ENCODE data around the gene HOXB5.
A peak's percentile ranks its signal among the peaks of the same experiment; 100 is the strongest.

Gene HOXB5

GRCh38 chr17:48612854-48613691 is 19.5 kb upstream of the HOXB5 start:
- H3K4me1 Mint-ChIP-seq (ENCODE audit: low read depth), result peaks cover 54% of the 10 kb centered on the region
- H3K9me3 Mint-ChIP-seq, result no peaks in the 10 kb centered on the region
- no peak overlapping the region for H3K27ac Mint-ChIP-seq
- peaks cover 79% of the 10 kb centered on the region for H3K27me3 Mint-ChIP-seq
- H3K4me3 Mint-ChIP-seq, result peak overlapping the region; percentile 81
- H3K36me3 Mint-ChIP-seq (ENCODE audit: low read depth), result no peaks in the 10 kb centered on the region

GRCh38 chr17:48612456-48612853 is 18.9 kb upstream of the HOXB5 start:
- no peak overlapping the region for H3K27ac Mint-ChIP-seq
- peaks cover 79% of the 10 kb centered on the region for H3K27me3 Mint-ChIP-seq
- H3K4me1 Mint-ChIP-seq (ENCODE audit: low read depth), result peaks cover 53% of the 10 kb centered on the region

GRCh38 chr17:48611681-48612455 is 18.3 kb upstream of the HOXB5 start:
- H3K36me3 Mint-ChIP-seq (ENCODE audit: low read depth), result no peaks in the 10 kb centered on the region
- peaks cover 79% of the 10 kb centered on the region for H3K27me3 Mint-ChIP-seq
- H3K4me1 Mint-ChIP-seq (ENCODE audit: low read depth), result peaks cover 48% of the 10 kb centered on the region
- no peaks in the 10 kb centered on the region for H3K9me3 Mint-ChIP-seq
- no peak overlapping the region for H3K27ac Mint-ChIP-seq
- H3K4me3 Mint-ChIP-seq, result peak overlapping the region; percentile 91

More at GRCh38 chr17:48612456-48612853, 18.9 kb upstream of the HOXB5 start:
- peak overlapping the region; percentile 75 for H3K4me3 Mint-ChIP-seq
- no peaks in the 10 kb centered on the region for H3K9me3 Mint-ChIP-seq
- no peaks in the 10 kb centered on the region for H3K36me3 Mint-ChIP-seq (ENCODE audit: low read depth)

GRCh38 chr17:48611213-48611612 is 17.6 kb upstream of the HOXB5 start:
- no peaks in the 10 kb centered on the region for H3K36me3 Mint-ChIP-seq (ENCODE audit: low read depth)
- no peaks in the 10 kb centered on the region for H3K9me3 Mint-ChIP-seq
- H3K27me3 Mint-ChIP-seq, result peaks cover 79% of the 10 kb centered on the region
- peak overlapping the region; percentile 89 for H3K27ac Mint-ChIP-seq
- H3K4me3 Mint-ChIP-seq, result peak overlapping the region; percentile 91
- peaks cover 45% of the 10 kb centered on the region for H3K4me1 Mint-ChIP-seq (ENCODE audit: low read depth)

- peaks cover 76% of the 10 kb centered on the region for H3K27me3 Mint-ChIP-seq
- no peaks in the 10 kb centered on the region for H3K36me3 Mint-ChIP-seq (ENCODE audit: low read depth)
- peak within 1 kb of the TSS; percentile 91 for H3K4me3 Mint-ChIP-seq
- peaks cover 45% of the 10 kb centered on the region for H3K4me1 Mint-ChIP-seq (ENCODE audit: low read depth)
- no peaks in the 10 kb centered on the region for H3K9me3 Mint-ChIP-seq
- H3K27ac Mint-ChIP-seq, result peak within 1 kb of the TSS; percentile 89
Measured at GRCh38 chr17:48610282-48611211, 17.0 kb upstream of the HOXB5 start, which contains the start of gene HOXB7. TSS of gene HOXB7 (minus strand) at chr17:48611017. CDS start at chr17:48610918, 99 bp downstream.

GRCh38 chr17:48609759-48610281 is 16.2 kb upstream of the HOXB5 start:
- H3K27ac Mint-ChIP-seq, result no peak overlapping the region
- H3K36me3 Mint-ChIP-seq (ENCODE audit: low read depth), result no peaks in the 10 kb centered on the region
- H3K4me3 Mint-ChIP-seq, result peak overlapping the region; percentile 91
- H3K4me1 Mint-ChIP-seq (ENCODE audit: low read depth), result peaks cover 38% of the 10 kb centered on the region
- H3K9me3 Mint-ChIP-seq, result no peaks in the 10 kb centered on the region
- peaks cover 73% of the 10 kb centered on the region for H3K27me3 Mint-ChIP-seq

- Mint-ChIP-seq H3K4me1 (ENCODE audit: low read depth) (peaks cover 32% of the 10 kb centered on the region), H3K9me3 (no peaks in the 10 kb centered on the region), H3K27me3 (peaks cover 75% of the 10 kb centered on the region), H3K4me3 (peak overlapping the region; percentile 35), H3K36me3 (ENCODE audit: low read depth) (no peaks in the 10 kb centered on the region), H3K27ac (no peak overlapping the region)
Measured at GRCh38 chr17:48609033-48609432, 15.5 kb upstream of the HOXB5 start.

- no peak overlapping the region for H3K4me3 Mint-ChIP-seq
Measured at GRCh38 chr17:48608494-48608834, 14.9 kb upstream of the HOXB5 start.

GRCh38 chr17:48606892-48607614 is 13.5 kb upstream of the HOXB5 start:
- Mint-ChIP-seq H3K4me3 (no peak overlapping the region), H3K9me3 (no peaks in the 10 kb centered on the region), H3K36me3 (ENCODE audit: low read depth) (no peaks in the 10 kb centered on the region), H3K27me3 (peaks cover 74% of the 10 kb centered on the region), H3K27ac (no peak overlapping the region), H3K4me1 (ENCODE audit: low read depth) (peaks cover 14% of the 10 kb centered on the region)

More at GRCh38 chr17:48608494-48608834, 14.9 kb upstream of the HOXB5 start:
- Mint-ChIP-seq H3K9me3 (no peaks in the 10 kb centered on the region), H3K27ac (no peak overlapping the region), H3K36me3 (ENCODE audit: low read depth) (no peaks in the 10 kb centered on the region), H3K27me3 (peaks cover 73% of the 10 kb centered on the region), H3K4me1 (ENCODE audit: low read depth) (peaks cover 26% of the 10 kb centered on the region)

GRCh38 chr17:48605991-48606891 is 12.7 kb upstream of the HOXB5 start:
- H3K9me3 Mint-ChIP-seq, result no peaks in the 10 kb centered on the region
- no peaks in the 10 kb centered on the region for H3K36me3 Mint-ChIP-seq (ENCODE audit: low read depth)
- H3K4me1 Mint-ChIP-seq (ENCODE audit: low read depth), result peaks cover 11% of the 10 kb centered on the region
- H3K4me3 Mint-ChIP-seq, result no peak overlapping the region
- peaks cover 76% of the 10 kb centered on the region for H3K27me3 Mint-ChIP-seq
- no peak overlapping the region for H3K27ac Mint-ChIP-seq

- H3K4me1 Mint-ChIP-seq (ENCODE audit: low read depth), result peaks cover 4% of the 10 kb centered on the region
- no peaks in the 10 kb centered on the region for H3K36me3 Mint-ChIP-seq (ENCODE audit: low read depth)
- H3K4me3 Mint-ChIP-seq, result no peak overlapping the region
- no peaks in the 10 kb centered on the region for H3K9me3 Mint-ChIP-seq
- H3K27me3 Mint-ChIP-seq, result peaks cover 77% of the 10 kb centered on the region
- H3K27ac Mint-ChIP-seq, result no peak overlapping the region
Measured at GRCh38 chr17:48605409-48605919, 11.9 kb upstream of the HOXB5 start.

GRCh38 chr17:48604770-48605329 is 11.3 kb upstream of the HOXB5 start, which contains the start of gene HOXB6:
TSS of gene HOXB6 (minus strand) at chr17:48604986. CDS start at chr17:48598150, 6,836 bp downstream.
- Mint-ChIP-seq H3K27ac (no peak within 1 kb of the TSS), H3K36me3 (ENCODE audit: low read depth) (no peaks in the 10 kb centered on the region), H3K27me3 (peaks cover 83% of the 10 kb centered on the region), H3K9me3 (no peaks in the 10 kb centered on the region), H3K4me1 (ENCODE audit: low read depth) (peaks cover 4% of the 10 kb centered on the region), H3K4me3 (peak within 1 kb of the TSS; percentile 31)

All from stimulated activated naive CD8-positive, alpha-beta T cell treated with anti-CD3 and anti-CD28 coated beads, Interleukin-15, Interleukin-2, amounts not matched to agents 100 ng/mL and 50 ng/mL, for 24 hours (primary cell).